HG03139 (cell line): Measurements from ENCODE around the gene ARPC4.
"Not testable (repeated sequence)": the region's sequence is repeated elsewhere in the genome, so short reads cannot be mapped to it uniquely, and the experiment has no call there.

Experiments used
- ATAC-seq: cut with Tn5 transposase; IDR thresholded peaks from one replicate; pipeline ENCODE4 v1.9.1; 2021; ENCODE audit not compliant: unreplicated experiment

ARPC4 gene

DNA sequence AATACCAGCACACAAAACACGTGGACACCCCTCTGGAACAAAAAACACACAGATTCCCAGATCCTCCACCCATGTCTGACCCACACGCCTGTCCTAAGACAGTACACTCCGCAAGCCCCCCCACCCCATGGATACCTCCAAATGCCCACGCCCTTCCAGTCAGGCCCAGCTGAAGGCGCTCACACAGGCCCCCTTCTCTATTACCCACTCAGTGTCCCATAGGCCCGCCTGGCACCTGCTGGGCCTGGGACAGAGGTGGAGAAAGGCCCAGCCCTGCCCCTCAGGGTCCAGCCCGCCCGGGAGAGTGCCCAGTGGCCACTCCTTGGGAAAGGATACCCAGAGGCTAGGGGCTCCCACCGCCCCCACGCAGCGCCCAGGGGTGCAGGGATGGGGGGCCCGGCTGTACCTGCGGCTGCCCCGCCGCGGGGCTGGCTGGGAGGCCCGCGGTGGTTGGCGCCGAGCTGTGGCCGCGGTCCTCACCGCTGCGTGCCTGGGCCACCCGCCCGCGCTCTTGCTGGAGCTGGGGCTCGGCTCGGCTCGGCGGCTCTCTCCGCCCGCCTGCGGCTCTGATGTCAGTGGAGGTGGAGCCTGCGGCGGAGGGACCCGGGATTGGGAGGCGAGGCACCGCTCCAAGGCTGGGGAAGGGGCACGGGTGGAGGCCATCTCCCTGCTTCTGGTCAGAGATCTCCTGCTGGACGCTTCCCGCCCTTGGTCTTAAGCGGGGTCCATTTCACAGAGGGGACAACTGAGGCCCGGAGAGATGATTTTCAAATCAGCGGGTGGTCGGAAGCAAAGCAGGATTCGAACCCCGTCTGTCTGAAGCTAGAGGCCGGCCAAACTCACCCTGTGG is 23.2 kb upstream of the ARPC4 start, which contains the start of gene CAMK1:
Gene CAMK1 (minus strand): TSS at position 522 of the 850 bp plus-strand sequence. CDS start 2,198 bp downstream, outside the sequence.
- ATAC-seq = no peak

DNA sequence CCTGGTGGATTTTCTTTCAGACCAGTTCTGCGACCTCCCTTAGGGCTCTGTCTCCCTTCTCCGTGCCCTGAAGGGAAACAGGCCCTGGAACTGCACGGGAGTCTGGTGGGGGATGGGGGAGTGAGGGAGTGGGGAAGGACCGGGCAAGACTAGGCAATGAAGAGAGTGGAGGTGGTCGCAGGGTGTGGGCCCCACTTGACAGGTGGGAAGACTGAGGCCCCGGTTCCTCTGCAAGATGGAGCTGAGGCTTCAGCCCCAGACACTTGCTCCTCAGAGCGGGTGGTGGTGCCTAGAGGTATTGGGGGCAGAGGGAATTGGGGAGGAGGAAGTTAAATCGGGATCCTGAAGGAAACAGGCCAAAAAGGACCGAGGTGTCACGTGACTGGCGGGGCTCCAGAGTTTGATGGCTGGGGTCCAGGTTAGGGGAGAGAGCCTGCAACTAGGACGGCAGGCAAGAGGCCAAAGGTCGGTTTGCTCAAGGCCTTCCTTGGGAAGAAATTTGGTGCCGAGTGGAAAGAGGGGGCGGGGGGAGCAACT is 22.5 kb upstream of the ARPC4 start:
- ATAC-seq = no peak

DNA sequence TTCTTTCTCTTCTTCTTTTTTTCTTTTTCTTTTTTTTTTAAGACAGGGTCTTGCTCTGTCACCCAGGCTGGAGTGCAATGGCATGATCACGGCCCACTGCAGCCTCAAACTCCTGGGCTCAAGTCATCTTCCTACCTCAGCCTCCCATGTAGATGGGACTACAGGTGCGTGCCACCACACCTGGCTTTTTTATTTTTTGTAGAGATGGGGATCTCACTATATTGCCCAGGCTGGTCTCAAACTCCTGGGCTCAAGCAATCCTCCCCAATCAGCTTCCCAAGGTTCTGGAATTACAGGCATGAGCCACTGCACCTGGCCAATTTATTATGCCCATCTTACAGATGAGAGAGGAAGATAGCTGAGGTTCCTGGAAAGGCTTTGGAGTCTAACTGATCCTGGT is 21.9 kb upstream of the ARPC4 start:
- not testable (repeated sequence) for ATAC-seq

DNA sequence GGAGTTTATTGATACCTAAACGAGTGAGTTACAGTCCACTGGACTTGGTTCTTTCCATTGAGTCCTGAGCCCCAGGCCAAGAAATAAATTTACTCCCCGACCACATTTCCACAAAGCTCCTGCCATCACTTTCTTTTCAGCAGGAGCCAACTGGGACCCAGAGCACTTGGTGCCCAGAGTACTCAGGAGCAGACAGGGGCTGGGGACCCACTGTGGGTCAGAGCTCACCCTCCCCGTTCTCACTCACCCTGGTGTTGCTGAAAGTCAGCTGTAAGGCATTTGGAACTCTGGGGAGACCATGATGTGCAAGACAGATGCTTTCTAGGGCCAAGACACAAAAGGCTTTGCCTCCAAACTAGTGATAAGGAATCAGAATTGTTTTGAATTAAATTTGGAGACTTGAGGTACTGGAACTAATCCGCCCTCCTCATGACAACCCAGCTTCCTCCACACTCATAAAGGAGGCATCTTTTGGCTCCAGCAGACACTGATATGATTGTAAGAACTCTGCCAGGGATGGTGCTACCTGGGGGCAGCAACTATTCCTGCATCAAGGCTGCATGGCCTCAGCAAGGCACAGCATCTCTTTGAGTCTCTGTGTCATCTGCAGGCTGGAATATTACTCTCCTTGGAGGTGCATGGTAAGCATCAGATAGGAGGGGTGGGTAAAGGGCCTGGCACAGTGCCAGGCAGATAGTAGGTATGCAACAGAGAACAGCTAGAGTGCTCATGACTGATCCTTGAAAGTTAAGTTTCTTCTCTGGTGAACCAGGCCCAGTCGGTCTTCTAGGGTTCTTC is 15.8 kb upstream of the ARPC4 start:
- ATAC-seq = no peak

DNA sequence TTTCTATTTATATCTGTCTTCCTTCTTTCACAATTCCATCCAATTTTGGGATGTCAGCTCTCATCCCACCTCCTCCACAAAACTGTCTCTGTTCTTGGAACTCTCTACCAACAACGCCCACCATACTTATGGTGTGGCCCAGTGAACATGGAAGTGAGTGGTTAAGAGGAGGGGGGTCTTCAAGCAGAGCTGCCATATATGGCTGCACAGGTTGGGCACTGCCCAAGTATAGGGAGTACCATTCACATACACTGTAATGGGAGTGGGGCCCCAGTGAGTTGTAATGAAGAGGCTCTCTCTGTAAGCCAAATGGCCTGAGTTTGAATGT is 15.2 kb upstream of the ARPC4 start:
- ATAC-seq = no peak

DNA sequence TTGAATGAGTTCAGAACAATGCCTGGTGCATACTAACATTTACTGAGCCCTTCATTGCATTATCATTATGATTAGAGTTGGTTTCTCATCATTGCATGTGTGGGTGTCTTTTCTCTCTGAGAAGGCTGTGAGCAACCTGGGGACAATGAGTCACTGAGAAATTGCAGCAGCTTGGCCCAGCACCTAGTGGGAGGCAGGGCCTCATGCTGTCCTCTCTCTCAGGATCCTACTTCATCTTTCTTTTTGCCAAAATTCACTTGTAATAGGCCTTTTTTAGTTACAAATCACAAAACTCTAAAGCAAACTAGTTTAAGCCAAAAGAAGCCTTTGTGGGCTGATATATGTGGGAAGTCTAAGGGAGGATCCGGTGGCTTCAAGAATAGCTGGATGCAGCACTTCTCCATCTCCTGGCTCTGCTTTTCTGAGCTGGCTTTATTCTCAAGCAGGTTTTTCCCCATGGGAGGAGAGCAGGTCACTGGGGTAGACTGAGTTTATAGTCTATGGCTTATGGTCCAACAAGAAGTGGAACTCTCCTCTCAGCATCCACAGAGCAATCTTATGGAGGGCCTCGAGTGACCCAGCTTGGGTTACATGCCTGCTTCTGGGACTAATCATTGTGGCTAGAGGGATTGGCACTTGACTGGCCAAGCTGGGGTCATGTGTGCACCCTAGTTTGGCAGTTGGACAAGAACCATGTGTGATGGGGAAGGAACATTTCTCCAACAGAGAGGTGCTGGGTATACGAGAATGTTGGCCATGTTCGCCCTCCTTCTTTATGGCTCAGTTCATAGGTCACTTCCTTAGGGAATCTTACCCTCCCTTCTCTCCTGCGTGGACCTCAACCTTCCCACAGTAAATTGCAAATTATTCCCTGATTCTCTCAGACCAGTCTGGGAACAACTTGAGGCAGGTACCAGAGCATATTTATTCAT is 14.5 kb upstream of the ARPC4 start:
- no peak for ATAC-seq

DNA sequence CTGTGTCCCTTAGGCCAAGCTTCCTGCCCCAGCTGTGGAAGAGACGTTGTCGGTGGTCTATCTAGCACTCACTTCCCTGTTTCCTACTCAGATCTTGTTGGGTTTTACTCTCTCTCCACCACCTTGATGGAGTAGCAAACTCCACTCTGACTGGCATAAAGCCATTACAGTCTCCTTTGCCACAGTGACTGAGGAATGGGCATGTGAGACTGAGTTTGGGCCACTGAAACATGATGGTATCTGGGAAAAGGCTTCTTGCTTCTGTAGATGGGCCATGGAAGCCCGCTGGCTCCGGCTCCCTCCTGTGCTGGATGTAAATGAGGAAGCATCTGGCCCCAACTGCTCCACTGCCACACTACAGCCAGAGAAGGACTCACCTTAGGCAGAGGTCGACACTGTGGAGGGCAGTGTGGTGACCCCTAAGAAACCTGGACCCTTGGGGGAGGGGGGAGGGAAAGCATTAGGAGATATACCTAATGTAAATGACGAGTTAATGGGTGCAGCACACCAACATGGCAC is 13.7 kb upstream of the ARPC4 start:
- no peak for ATAC-seq

DNA sequence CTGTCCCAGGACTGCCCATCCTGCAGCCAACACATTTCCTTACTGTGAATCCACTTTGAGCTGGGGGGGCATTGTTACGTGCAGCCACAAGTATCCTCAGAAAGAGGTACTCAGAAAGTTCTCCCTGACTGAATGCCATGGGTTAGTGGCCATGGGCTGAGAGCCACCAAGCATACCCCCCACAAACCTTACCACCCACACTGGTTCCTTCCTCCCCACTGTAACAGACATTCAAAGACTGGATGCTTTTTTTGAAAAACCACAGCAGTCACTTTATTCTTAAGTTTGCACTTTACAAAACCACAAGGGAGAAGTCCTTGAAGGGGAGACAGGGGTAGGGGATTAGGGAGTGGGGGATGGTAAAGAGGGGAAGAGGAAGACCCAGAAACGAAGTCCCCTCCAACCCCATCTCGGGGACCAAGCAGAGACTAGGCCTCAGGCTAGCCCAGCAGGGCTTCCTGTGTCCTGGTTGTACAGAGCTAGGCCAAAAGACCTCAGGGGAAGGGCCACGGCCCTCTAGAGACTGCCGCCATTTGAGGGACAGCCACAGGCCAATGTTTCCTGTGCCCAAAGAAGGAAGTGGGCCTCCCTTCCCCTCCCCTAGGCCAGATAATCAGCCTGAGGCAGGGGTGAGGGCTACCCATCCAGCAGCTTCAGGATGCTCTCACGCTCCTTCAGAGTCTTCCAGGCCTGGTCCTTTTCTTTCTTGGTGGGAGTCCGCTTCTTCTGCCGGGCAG is 13.0 kb upstream of the ARPC4 start:
- peak; percentile 72 for ATAC-seq

DNA sequence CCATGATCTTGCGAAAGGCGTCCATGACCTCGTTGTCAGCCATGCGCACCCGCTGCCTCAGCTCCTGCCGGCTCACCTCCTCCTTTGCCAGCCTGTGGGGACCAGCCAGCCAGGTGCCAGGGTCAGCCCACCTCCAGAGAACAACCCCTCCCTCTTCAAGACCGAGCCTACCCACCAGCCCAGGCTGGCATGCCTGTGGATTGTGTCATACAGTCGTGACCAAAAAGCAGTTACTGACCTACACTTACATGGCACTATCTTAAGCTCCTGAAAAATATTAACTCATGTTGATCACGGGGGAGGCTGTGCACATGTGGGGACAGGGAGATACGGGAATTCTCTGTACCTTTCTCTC is 12.4 kb upstream of the ARPC4 start:
- no peak for ATAC-seq

DNA sequence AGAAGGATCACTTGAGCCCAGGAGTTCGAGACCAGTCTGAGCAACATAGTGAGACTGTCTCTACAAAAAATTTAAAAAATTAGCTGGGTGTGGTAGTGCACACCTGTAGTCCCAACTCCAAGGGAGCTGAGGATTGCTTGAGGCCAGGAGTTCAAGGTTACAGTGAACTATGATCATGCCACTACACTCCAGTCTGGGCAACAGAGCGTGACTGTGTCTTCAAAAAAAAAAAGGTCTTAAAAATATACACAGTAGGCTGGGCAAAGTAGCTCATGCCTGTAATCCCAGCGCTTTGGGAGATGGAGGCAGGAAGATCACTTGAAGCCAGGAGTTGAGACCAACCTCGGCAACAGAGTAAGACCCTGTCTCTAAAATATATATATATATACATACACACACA is 12.0 kb upstream of the ARPC4 start:
- no peak for ATAC-seq

DNA sequence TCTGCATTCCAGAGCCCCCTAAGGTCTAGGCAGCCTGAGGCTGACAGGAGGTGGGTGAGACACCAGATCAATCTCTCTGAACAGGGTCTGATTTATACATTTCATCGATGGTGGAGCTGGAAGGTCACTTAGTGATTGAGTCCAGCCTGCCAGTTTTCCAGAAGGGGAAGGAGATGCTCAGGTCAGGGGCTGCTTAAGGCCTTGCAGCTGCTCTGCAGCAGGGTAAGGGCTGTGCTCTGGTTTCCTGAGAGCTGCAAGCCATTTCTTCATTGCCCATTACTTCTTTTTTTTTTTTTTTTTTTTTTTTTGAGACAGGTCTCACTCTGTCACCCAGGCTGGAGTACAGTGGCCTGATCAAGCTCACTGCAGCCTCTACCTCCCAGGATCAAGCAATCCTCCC is 11.3 kb upstream of the ARPC4 start:
- ATAC-seq = no peak

DNA sequence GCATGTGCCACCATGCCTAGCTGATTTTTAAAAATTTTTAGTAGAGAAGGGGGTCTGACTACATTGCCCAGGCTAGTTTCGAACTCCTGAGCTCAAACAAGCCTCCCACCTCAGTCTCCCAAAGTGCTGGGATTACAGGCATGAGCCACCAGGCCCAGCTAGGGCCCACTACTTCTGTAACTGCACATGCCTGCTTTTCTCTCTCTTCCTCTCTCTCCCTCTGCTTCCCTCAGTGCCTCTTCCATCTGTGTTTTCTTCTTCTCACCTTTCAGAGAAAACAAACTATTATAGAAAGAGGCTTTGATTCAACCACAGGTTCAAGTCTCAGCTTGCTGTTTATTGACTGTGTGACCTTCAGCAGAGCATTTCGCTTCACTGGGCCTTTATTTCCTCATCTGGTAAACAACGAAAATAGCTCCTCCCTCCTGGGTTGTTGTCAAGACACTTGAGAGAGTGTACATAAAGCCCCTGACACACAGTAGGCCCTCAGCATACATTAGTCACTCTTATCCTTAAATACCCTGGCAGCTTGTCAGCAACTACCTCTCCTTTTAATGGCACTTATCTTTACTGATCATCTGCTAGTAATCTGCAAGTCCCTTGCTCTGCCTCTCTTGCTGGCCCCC is 10.8 kb upstream of the ARPC4 start:
- no peak for ATAC-seq

DNA sequence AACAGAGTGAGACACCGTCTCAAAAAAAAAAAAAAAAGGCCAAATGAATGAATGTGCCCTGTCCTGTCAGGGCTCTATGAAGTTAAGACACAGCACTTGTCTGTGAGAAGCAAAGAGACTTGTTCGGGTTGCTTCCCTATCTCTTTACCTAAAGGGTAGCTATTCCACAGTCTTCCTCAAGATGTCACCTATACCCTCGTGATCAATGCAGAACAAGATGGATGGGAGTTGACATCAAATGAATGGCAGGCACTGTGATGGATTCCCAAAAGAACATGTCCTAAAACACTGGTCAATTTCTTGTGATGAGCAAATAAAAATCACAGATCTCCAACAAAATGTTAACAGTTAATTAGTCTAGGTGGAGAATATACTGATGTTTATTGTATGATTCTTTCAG is 10.1 kb upstream of the ARPC4 start:
- ATAC-seq = no peak

DNA sequence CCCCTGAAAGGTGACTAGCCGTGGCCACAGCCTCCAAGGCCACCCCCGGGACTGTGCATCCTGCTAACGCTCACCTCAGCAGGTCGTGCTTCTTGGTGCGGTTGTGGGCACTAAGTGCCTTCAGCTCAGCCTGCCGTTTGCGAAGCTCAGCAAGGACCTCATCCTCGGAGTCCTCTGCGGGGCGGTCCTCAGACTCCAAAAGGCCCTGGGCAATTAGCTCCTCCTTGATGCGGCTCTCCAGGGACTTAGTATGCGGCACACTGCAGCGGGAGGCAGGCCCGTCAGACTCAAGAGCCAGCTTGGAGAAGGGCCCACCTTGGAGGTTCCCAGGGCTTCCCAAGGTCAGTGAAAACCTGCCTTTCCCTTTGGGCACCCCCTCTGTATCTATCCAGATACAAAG is 8.9 kb upstream of the ARPC4 start:
- ATAC-seq = no peak

DNA sequence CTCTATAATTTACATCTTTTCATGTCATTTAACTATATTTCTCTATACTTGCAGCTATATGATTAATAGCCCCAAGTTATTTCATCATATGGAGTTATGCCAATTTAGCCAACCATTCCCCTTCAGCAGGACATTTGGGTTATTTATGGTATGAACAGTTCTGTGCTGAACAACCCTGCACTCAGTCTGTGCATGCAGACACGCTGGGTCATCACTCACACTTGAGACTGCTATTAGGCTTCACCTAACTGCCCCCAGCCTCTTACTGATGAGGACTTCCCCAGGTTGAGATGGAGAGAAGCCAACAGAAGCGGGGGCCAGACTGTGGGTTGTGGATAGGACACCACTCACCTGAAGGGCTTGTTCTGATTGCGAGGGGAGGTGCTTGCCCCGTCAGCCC is 7.9 kb upstream of the ARPC4 start:
- ATAC-seq = no peak

DNA sequence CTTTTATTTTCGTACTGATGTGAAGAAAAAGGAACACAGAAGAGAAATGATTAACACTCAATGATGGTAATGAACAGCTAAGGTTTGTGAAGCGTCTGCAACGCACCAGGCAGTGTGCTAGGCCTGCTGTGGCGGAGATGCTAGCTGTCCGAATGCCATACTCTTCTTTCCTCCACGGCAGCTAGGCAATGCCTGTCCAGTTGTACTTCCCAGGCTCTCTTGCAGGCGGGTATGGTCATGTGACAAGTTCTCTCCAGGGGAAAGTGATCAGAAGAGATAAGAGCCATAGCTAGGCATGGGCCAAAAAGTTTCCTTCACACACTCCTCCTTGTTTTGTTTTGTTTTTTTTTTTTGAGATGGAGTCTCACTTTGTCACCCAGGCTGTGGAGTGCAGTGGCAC is 7.3 kb upstream of the ARPC4 start:
- no peak for ATAC-seq

DNA sequence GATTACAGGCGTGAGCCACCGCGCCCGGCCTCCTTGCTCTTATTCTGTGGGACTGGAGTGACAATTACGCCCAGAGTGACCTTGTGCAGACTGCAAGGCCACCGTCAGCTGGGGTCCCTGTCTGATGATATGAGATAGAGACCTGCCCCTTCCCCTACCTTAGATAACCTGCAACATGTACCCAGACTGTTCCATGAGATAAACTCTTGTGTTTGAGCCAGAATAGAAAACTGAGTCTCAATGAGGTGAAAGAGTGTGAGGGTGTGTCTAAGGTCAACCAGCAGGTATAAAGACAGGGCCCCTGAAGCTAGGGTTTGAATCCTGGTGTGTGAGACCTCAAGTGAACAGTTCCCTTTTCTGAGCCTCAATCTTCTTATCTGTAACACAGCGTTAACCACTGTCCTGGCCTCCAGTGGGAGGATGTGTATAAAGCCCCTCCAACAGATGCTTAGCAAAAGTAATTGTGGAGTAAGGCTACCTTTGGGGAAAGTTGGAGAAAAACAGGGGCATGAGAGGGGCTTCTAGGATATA is 6.6 kb upstream of the ARPC4 start:
- no peak for ATAC-seq

DNA sequence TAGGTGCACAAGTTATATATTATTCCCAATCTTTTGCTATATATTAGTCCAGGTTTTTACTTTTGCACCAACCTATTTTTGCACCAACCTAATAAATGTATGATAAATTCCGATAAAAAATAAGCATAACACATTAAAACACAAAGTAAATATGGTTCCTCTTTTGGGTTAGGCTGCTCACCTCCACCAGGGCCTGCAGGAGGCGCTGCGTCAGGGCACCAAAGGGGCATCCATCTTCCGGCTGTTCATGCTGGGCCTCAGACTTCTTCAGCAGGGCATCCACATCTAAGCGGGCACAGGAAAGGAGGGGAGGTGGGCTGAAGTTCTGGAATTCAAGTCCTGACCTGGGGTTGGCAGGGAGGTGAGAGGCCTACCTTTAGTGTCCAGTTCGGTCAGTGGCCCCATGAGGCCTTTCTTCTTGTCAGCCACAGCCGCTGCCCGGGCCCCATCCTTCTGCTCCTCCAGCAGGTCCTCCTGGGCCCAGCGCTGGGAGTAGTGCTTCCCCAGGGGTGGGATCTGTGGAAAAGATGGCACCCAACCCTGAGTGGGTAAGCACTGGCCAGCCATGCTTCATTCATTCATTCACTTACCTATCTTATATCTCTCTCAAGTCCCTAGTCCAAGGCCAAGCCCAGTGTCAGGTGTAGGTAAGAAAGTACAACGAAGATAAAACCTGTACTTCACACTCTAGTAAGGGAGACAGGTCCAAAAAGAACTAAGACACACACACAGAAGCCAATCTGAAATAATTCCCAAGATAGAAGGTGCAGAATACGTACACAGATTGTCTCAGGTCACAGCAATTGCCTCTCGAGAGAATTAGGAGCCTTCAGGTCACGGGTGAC is 5.8 kb upstream of the ARPC4 start:
- ATAC-seq = no peak

DNA sequence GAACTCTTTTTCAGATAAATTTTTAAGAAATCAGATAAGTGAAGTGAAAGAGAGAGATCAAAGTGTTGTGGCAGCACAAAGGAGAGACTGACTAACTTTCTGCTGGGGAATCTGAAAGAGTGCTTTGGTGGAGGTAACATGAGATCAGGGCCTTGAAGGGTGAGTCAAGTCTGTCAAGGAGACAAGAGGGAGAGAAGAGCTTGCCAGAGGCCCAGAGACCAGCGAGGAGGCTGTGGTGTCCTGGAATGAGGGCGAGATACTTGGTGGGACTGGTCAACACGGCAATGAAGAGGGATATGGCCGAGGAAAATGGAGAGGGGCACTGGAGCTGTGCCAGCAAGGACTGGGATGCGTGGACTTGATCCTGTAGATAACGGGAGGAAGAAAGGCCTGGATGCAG is 5.2 kb upstream of the ARPC4 start:
- ATAC-seq = no peak
